PC-3 (cell line): ENCODE results near the gene DMAC2L. TPM values are rescaled to one million over a fixed set of nuclear protein-coding genes. Genes with fewer than 3 reads are reported as not detected.

ENCODE experiments used
- ATAC-seq: fragments of 200-7000 bp; cut with Tn5 transposase; 2 replicates; pipeline ENCODE4 v1.9.1; 2020; ENCODE audit warnings: mild to moderate bottlenecking, moderate library complexity
- Bru-seq: library from RNA; stranded (reverse); fragments of 400-500 nt; gene quantifications from one replicate; lab custom pipeline; 2021; lab: Mats Ljungman, UMichigan
- BruChase-seq, 2 experiments: library from RNA; stranded (reverse); fragments of 400-500 nt; gene quantifications; one replicate each; lab custom pipeline; 2021; lab: Mats Ljungman, UMichigan
- BruUV-seq: library from RNA; stranded (reverse); fragments of 400-500 nt; replicated peaks from 2 replicates; lab custom pipeline; 2021; lab: Mats Ljungman, UMichigan
- CTCF ChIA-PET: fragments of 300-600 bp; sonication (Branson Sonifier 250); formaldehyde crosslinking; loops from one replicate; lab custom pipeline; 2022; ENCODE audit warnings: antibody characterized with exemption; lab: Charles Lee
- POLR2A ChIA-PET: fragments of 300-600 bp; sonication (Branson Sonifier 250); formaldehyde crosslinking; loops from one replicate; lab custom pipeline; 2022; ENCODE audit warnings: antibody characterized with exemption; ENCODE audit not compliant: unreplicated experiment; lab: Charles Lee
- DNase-seq: peaks from one replicate; pipeline ENCODE4 v3.0.0-alpha.2; 2015
- H2AFZ ChIP-seq: fragments of 300-600 bp; sonication (generic); 2 replicates; pipeline ENCODE4 v1.6.0; 2016; ENCODE audit warnings: antibody characterized with exemption, low read length
- H3F3A ChIP-seq: fragments of 300-600 bp; sonication (generic); one replicate; pipeline ENCODE4 v1.6.0; 2017; ENCODE audit warnings: antibody characterized with exemption, low read length, control low read depth, mild to moderate bottlenecking; ENCODE audit not compliant: unreplicated experiment
- H3K27ac ChIP-seq: fragments of 300-600 bp; sonication (generic); 2 replicates; pipeline ENCODE4 v1.5.1; 2016; ENCODE audit warnings: mild to moderate bottlenecking, low read length
- H3K27me3 ChIP-seq: fragments of 300-600 bp; sonication (generic); 2 replicates; pipeline ENCODE4 v1.6.1; 2016; ENCODE audit warnings: low read length, mixed read lengths
- H3K36me3 ChIP-seq: fragments of 300-600 bp; sonication (generic); 2 replicates; pipeline ENCODE4 v1.6.1; 2016; ENCODE audit warnings: low read depth, mixed run types, low read length, mixed read lengths
- H3K4me1 ChIP-seq: fragments of 300-600 bp; sonication (generic); 2 replicates; pipeline ENCODE4 v1.5.1; 2016; ENCODE audit warnings: low read length; ENCODE audit not compliant: insufficient read depth
- H3K4me2 ChIP-seq: fragments of 300-600 bp; sonication (generic); 2 replicates; pipeline ENCODE4 v1.6.0; 2016; ENCODE audit warnings: low read length
- H3K4me3 ChIP-seq: fragments of 300-600 bp; sonication (generic); 2 replicates; pipeline ENCODE4 v1.5.1; 2016; ENCODE audit warnings: mild to moderate bottlenecking, low read length, mixed read lengths
- H3K79me2 ChIP-seq: fragments of 300-600 bp; sonication (generic); 2 replicates; pipeline ENCODE4 v1.6.1; 2017; ENCODE audit warnings: low read length, mixed read lengths
- H3K9ac ChIP-seq: fragments of 300-600 bp; sonication (generic); 2 replicates; pipeline ENCODE4 v1.6.0; 2016; ENCODE audit warnings: mild to moderate bottlenecking, low read length
- H3K9me2 ChIP-seq: fragments of 300-600 bp; sonication (generic); replicated peaks from 2 replicates; pipeline ENCODE4 v1.6.1; 2016; ENCODE audit warnings: mixed run types, low read length, mixed read lengths
- H3K9me3 ChIP-seq: fragments of 300-600 bp; sonication (generic); 2 replicates; pipeline ENCODE4 v1.6.1; 2016; ENCODE audit warnings: low read length, mixed read lengths
- H4K20me1 ChIP-seq: fragments of 300-600 bp; sonication (generic); 2 replicates; pipeline ENCODE4 v1.6.1; 2016; ENCODE audit warnings: low read length, mixed read lengths
- EZH2 ChIP-seq: fragments of 300-600 bp; sonication (generic); IDR thresholded peaks from one replicate; pipeline ENCODE4 v1.6.1; 2017; ENCODE audit warnings: antibody characterized with exemption, mild to moderate bottlenecking, low read length; ENCODE audit not compliant: unreplicated experiment
- EZH2phosphoT487 ChIP-seq: fragments of 300-600 bp; sonication (generic); IDR thresholded peaks from 2 replicates; pipeline ENCODE4 v1.6.1; 2018; ENCODE audit warnings: mild to moderate bottlenecking, antibody characterized with exemption, low read length, borderline replicate concordance
- intact Hi-C: fragments of 100-400 bp; cut with micrococcal nuclease; formaldehyde crosslinking; loops from 2 replicates; pipeline ENCODE4 v1.9.0; 2023
- long read RNA-seq: library from polyadenylated mRNA; unstranded; transcript quantifications from one replicate; pipeline ENCODE4 v2.0.0, GENCODE V29; 2021; ENCODE audit not compliant: unreplicated experiment
- total RNA-seq: library from RNA; depleted of rRNA; stranded (reverse); fragments of >200 nt; gene quantifications from 2 replicates; pipeline ENCODE4 v1.2.3, GENCODE V29; 2014; rRNA removed
- TF ChIP-seq, protein P1 (sequence below): fragments of 300-600 bp; sonication (generic); conservative IDR thresholded peaks from 2 replicates; pipeline ENCODE4 v1.5.1; 2017; ENCODE audit warnings: antibody characterized with exemption, low read depth, mild to moderate bottlenecking, low read length

DMAC2L gene
- 2.3 and 18.1 TPM in 2 replicates for total RNA-seq
- percentile 83 among the genes with signal in this experiment for Bru-seq, nascent RNA
- BruChase-seq, experiment 1, labeled RNA remaining after a 6-hour chase = percentile 76 among the genes with signal in this experiment
- percentile 80 among the genes with signal in this experiment for BruChase-seq, experiment 2, labeled RNA remaining after a 2-hour chase
- long read RNA-seq, full-length matches to known transcripts = 9 of 25 reads
- long read RNA-seq, partial matches to known transcripts = 3 of 25 reads
- long read RNA-seq, other reads (novel, unspliced or antisense) = 13 of 25 reads

GRCh38 chr14:50311972-50312733 is at the start of gene DMAC2L, which contains the start of gene L2HGDH:
Gene DMAC2L, plus strand, starts transcription at chr14:50312324. Its CDS starts 9,164 bp downstream, at chr14:50321488.
Gene L2HGDH, minus strand, starts transcription at chr14:50312229. Its CDS starts 79 bp downstream, at chr14:50312150.
- no TSS peak for BruUV-seq

DNA sequence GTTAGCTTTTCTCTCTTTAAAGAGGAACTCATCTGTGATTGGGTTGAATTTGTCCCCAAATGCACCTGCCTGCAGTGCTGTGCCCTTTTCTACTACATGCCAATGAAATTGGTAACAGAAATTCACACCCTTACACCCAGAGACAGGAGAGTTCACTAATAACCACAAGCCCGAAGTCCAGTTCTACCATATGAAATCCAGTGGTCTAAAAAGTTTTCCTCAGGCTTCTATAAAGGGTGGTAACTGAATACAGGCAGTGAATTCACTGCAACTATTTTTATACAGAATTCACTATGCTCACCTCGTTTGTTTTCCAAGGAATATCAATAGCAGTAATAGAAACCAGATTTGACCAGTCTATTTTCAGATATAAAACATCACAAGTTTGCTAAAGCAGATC is 49.3 kb upstream of the DMAC2L start:
- BruUV-seq = no TSS peak
- H3K36me3 ChIP-seq = no peaks in the 10 kb centered on the region; the same call in 1 of the 2 replicates
- no peaks in the 10 kb centered on the region for H3F3A ChIP-seq
- H3K4me2 ChIP-seq = no peak overlapping the region
- H3K27ac ChIP-seq = no peak overlapping the region
- no peaks in the 10 kb centered on the region for H3K79me2 ChIP-seq
- H2AFZ ChIP-seq = no peak overlapping the region
- H3K27me3 ChIP-seq = no peaks in the 10 kb centered on the region
- H3K4me3 ChIP-seq = no peak overlapping the region
- no peak overlapping the region for H3K9ac ChIP-seq
- no peak for TF ChIP-seq EZH2phosphoT487
- TF ChIP-seq, protein P1, sequence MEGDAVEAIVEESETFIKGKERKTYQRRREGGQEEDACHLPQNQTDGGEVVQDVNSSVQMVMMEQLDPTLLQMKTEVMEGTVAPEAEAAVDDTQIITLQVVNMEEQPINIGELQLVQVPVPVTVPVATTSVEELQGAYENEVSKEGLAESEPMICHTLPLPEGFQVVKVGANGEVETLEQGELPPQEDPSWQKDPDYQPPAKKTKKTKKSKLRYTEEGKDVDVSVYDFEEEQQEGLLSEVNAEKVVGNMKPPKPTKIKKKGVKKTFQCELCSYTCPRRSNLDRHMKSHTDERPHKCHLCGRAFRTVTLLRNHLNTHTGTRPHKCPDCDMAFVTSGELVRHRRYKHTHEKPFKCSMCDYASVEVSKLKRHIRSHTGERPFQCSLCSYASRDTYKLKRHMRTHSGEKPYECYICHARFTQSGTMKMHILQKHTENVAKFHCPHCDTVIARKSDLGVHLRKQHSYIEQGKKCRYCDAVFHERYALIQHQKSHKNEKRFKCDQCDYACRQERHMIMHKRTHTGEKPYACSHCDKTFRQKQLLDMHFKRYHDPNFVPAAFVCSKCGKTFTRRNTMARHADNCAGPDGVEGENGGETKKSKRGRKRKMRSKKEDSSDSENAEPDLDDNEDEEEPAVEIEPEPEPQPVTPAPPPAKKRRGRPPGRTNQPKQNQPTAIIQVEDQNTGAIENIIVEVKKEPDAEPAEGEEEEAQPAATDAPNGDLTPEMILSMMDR = no peak
- TF ChIP-seq EZH2 = no peak
- intact Hi-C loops = no loop called here
- ATAC-seq (no peak), DNase-seq (no peak)
- ChIA-PET POLR2A (no interaction called here), CTCF (no interaction called here)
- H3K9me3 ChIP-seq = no peaks in the 10 kb centered on the region
- no peaks in the 10 kb centered on the region for H4K20me1 ChIP-seq
- no peaks in the 10 kb centered on the region for H3K4me1 ChIP-seq
- no peaks in the 10 kb centered on the region for H3K9me2 ChIP-seq

More at GRCh38 chr14:50311972-50312733, at the start of gene DMAC2L, which contains the start of gene L2HGDH:
- Histone ChIP-seq H4K20me1 (no peaks in the 10 kb centered on the region), H3K9me2 (no peaks in the 10 kb centered on the region), H3F3A (no peaks in the 10 kb centered on the region), H3K9me3 (no peaks in the 10 kb centered on the region), H2AFZ (peak within 1 kb of the TSS; percentile 93), H3K4me3 (peak within 1 kb of the TSS; percentile 93), H3K79me2 (peaks cover 62% of the 10 kb centered on the region), H3K4me1 (peaks cover 18% of the 10 kb centered on the region), H3K27me3 (no peaks in the 10 kb centered on the region), H3K9ac (peak within 1 kb of the TSS; percentile 77), H3K27ac (peak within 1 kb of the TSS; percentile 77), H3K36me3 (peaks cover 7% of the 10 kb centered on the region; the same call in 1 of the 2 replicates), H3K4me2 (peak within 1 kb of the TSS; percentile 97)
- DNase-seq (peak; percentile 98), ATAC-seq (peak; percentile 91)
- TF ChIP-seq EZH2phosphoT487 (no peak), EZH2 (no peak)
- TF ChIP-seq, protein P1 = peak; percentile 20
- POLR2A ChIA-PET = interaction anchor here (0.5 to 0.9 kb wide), 7 partner anchors 9 to 547 kb away, joined by 3 to 16 read pairs (median 5); no protein-coding TSS in a partner anchor
- CTCF ChIA-PET = interaction anchor here (0.6 to 1.0 kb wide), 7 partner anchors 18 to 476 kb away, joined by 3 to 7 read pairs (median 4); no protein-coding TSS in a partner anchor
- intact Hi-C loops = loop anchor here (2.0 to 5.0 kb wide), 2 partner anchors 81 to 450 kb away; partner anchors contain the start of gene SOS2
